Prostate gland (tissue), 2 donors: Measurements from ENCODE around the gene RACGAP1. TPM values are rescaled to one million over a fixed set of nuclear protein-coding genes. Genes with fewer than 3 reads are reported as not detected.
"Not testable (repeated sequence)": the region's sequence is repeated elsewhere in the genome, so short reads cannot be mapped to it uniquely, and the experiment has no call there.

Source experiments
- DNase-seq: peaks from one replicate; pipeline ENCODE4 v3.0.0-alpha.2; 2019; ENCODE audit warnings: low spot score
- H3K27ac ChIP-seq, 2 donors: fragments of 200-600 bp; sonication (generic); 2 replicates each; pipeline ENCODE4 v1.5.1; 2017 to 2019
- H3K27me3 ChIP-seq: fragments of 200-600 bp; sonication (generic); replicated peaks from 2 replicates; pipeline ENCODE4 v1.5.1; 2019; ENCODE audit not compliant: insufficient read depth
- H3K36me3 ChIP-seq, 2 donors: fragments of 200-600 bp; sonication (generic); 1 replicate in 1 of 2; 2 replicates in 1 of 2; pipeline versions ENCODE4 v1.5.1 to v1.8.1; 2017 to 2019
- H3K4me1 ChIP-seq: fragments of 200-600 bp; sonication (generic); replicated peaks from 2 replicates; pipeline ENCODE4 v1.5.1; 2019
- H3K4me3 ChIP-seq, 2 donors: fragments of 200-600 bp; sonication (generic); 2 replicates each; pipeline ENCODE4 v1.5.1; 2017 to 2019
- H3K9me3 ChIP-seq: fragments of 200-600 bp; sonication (generic); 2 replicates; pipeline ENCODE4 v1.5.1; 2017
- CTCF ChIP-seq, 4 experiments: fragments of 200-600 bp in 2 of 4; fragments of 450-650 bp in 2 of 4; sonication (generic) in 2 of 4; IDR thresholded peaks; 1 replicate in 3 of 4; 2 replicates in 1 of 4; pipeline ENCODE4 v1.5.1; 2016 to 2019; ENCODE audit warnings: antibody characterized with exemption in 4 of 4, mild to moderate bottlenecking in 2 of 4, moderate library complexity in 2 of 4
- POLR2A ChIP-seq: fragments of 450-650 bp; IDR thresholded peaks from one replicate; pipeline ENCODE4 v1.6.1; 2016; ENCODE audit warnings: antibody characterized with exemption, mild to moderate bottlenecking
- POLR2AphosphoS5 ChIP-seq: sonication (generic); formaldehyde crosslinking; IDR thresholded peaks from one replicate; pipeline ENCODE4 v1.6.1; 2017; ENCODE audit warnings: antibody characterized with exemption
- WGBS: methylation state at CpG from one replicate; pipeline ENCODE4 v1.1.5; 2018; 5-methylcytosine and 5-hydroxymethylcytosine counted together
- intact Hi-C: fragments of 100-400 bp; cut with DNase I; formaldehyde crosslinking; loops from one replicate; pipeline ENCODE4 v1.14.2; 2022
- total RNA-seq, 2 donors: library from RNA; depleted of rRNA; stranded (reverse); fragments of >200 nt; gene quantifications; one replicate each; pipeline ENCODE4 v1.1.0, GENCODE V29; 2016

Gene RACGAP1
- total RNA-seq, 2 donors from 2014 or later: 9.1 to 18.9 TPM

- Histone ChIP-seq H3K9me3 (no peaks in the 10 kb centered on the region), H3K36me3 (no peaks in the 10 kb centered on the region), H3K27ac (no peak overlapping the region), H3K27me3 (peaks cover 4% of the 10 kb centered on the region), H3K4me3 (no peak overlapping the region), H3K4me1 (no peaks in the 10 kb centered on the region)
- TF ChIP-seq CTCF (IDR thresholded peaks at IDR 0.05): no peak
- no peak for TF ChIP-seq POLR2AphosphoS5
- no peak for TF ChIP-seq POLR2A
- WGBS: 16% methylated on average over 35 of the region's 37 CpGs
- intact Hi-C loops: no loop called here
- no peak for DNase-seq
These were observed 7.7 kb upstream of the RACGAP1 start for GRCh38 chr12:50032854-50033581.

DNA sequence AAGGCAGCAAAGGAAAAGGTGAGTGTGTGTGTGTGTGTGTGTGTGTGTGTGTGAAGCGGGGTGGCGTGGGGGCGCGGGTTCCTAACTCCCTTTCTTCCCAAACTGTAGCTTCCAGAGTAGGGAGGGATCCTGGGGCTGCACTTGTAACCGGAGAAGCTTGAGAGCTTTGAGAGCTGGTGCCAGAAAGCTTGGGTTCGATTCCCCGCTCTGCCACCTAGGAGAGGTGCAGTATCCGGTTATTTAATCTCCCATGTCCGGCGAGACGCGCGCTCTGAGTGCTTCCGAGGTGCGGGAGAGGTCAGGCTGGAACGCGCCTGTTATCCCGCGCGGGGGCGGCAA is 7.2 kb upstream of the RACGAP1 start:
- H3K27ac ChIP-seq: no peak overlapping the region
- TF ChIP-seq CTCF (IDR thresholded peaks at IDR 0.05) (no peak), POLR2AphosphoS5 (no peak), POLR2A (no peak)
- no peaks in the 10 kb centered on the region for H3K36me3 ChIP-seq
- H3K9me3 ChIP-seq: no peaks in the 10 kb centered on the region
- H3K4me1 ChIP-seq: no peaks in the 10 kb centered on the region
- WGBS: 21% methylated on average over 21 of the region's 21 CpGs
- no peak overlapping the region for H3K4me3 ChIP-seq
- intact Hi-C loops: no loop called here
- peaks cover 4% of the 10 kb centered on the region for H3K27me3 ChIP-seq
- no peak for DNase-seq

GRCh38 chr12:50030449-50030848 is 5.2 kb upstream of the RACGAP1 start:
- H3K27me3 ChIP-seq, H3K36me3 ChIP-seq, H3K4me3 ChIP-seq, DNase-seq, H3K9me3 ChIP-seq, intact Hi-C loops, H3K4me1 ChIP-seq, H3K27ac ChIP-seq: not testable (repeated sequence)
- WGBS: 92% methylated on average over 9 of the region's 9 CpGs

DNA sequence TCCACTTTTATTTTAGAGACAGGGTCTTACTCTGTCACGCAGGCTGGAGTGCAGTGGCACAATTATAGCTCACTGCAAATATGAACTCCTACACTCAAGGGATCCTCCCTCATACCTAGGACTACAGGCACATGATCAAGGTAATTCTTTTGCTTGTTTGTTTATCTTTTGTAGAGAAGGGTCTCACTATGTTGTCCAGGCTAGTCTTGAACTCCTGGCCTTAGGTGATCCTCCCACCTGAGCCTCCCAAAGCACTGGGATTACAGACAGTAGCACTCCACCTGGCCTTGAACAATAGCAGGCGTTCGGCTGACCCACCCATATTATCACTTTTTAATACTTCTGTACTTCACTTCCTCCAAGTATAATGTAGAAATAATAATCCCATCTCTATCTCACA is 1.4 kb upstream of the RACGAP1 start:
- H3K36me3 ChIP-seq: no peaks in the 10 kb centered on the region
- no peak for DNase-seq
- no peaks in the 10 kb centered on the region for H3K9me3 ChIP-seq
- WGBS: 91% methylated on average over 3 of the region's 3 CpGs
- no peak for TF ChIP-seq POLR2A
- no peak for TF ChIP-seq CTCF (IDR thresholded peaks at IDR 0.05)
- no peak for TF ChIP-seq POLR2AphosphoS5
- intact Hi-C loops: loop anchor here (5.0 kb wide), 1 partner anchor 51 kb away; no protein-coding TSS in a partner anchor
- no peaks in the 10 kb centered on the region for H3K4me1 ChIP-seq
- no peak overlapping the region for H3K27ac ChIP-seq
- H3K27me3 ChIP-seq: no peaks in the 10 kb centered on the region
- H3K4me3 ChIP-seq: no peak overlapping the region

GRCh38 chr12:50024805-50025186 is 498 bp downstream of the RACGAP1 start:
- no peaks in the 10 kb centered on the region for H3K4me1 ChIP-seq
- 2% methylated on average over 16 of the region's 16 CpGs for WGBS
- no peaks in the 10 kb centered on the region for H3K27me3 ChIP-seq
- H3K4me3 ChIP-seq: peak overlapping the region; percentile 54 to 74
- no peak for TF ChIP-seq CTCF (IDR thresholded peaks at IDR 0.05)
- no peak for TF ChIP-seq POLR2AphosphoS5
- TF ChIP-seq POLR2A: no peak
- H3K36me3 ChIP-seq: no peaks in the 10 kb centered on the region
- intact Hi-C loops: loop anchor here (5.0 kb wide), 1 partner anchor 53 kb away; no protein-coding TSS in a partner anchor
- no peak for DNase-seq
- peak overlapping the region; percentile 42 to 58 for H3K27ac ChIP-seq
- H3K9me3 ChIP-seq: no peaks in the 10 kb centered on the region
